GM23248 (cell line): ENCODE data around the gene DLX3.

Experiments
- EZH2 ChIP-seq: fragments of 200-600 bp; sonication (generic); IDR thresholded peaks from 2 replicates; pipeline ENCODE4 v1.6.1; 2018; ENCODE audit warnings: antibody characterized with exemption, mild to moderate bottlenecking; ENCODE audit not compliant: insufficient read depth, poor library complexity, severe bottlenecking
- EZH2phosphoT487 ChIP-seq: fragments of 200-600 bp; sonication (generic); IDR thresholded peaks from 2 replicates; pipeline ENCODE4 v1.6.1; 2018; ENCODE audit warnings: antibody characterized with exemption, moderate library complexity, mild to moderate bottlenecking, low read depth; ENCODE audit not compliant: insufficient read depth

DNA sequence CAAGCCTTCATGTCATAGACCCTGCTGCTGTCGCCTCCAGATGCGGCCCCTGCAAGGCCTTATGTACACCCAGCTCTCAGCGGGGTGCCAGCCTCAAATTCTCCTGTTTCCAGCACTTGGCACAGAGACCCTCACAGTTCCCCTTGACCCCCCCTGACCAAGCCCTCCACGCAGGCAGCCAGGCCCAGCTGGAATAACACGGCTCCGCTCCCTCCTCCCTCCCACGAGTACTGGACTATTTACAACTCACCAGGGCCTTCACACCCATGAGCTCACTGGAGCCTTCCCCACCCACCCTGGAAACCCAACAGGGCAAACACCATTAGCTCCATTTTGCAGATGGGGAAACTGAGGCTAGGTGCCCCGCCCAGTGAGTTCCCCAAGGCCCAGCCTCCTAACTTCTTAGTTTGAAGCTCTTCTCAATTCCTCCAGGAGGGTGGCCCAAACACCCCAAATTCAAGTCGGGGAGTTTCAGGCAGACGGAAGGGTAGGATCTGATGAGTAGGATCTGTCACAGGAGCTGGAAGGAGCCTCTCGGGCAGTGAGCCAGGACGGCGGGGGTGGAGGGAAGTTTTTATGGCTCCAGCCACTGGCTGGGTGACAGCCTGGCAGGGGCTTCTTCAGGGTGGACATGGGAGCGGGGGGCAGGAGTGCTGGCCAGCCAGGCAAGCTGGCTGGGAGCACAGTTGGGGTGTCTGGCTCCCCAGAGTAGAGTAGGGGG lies 43.5 kb downstream of the DLX3 start:
- TF ChIP-seq EZH2 (no peak), EZH2phosphoT487 (no peak)
